GM12878 (cell line): ENCODE measurements around the gene SRCAP.

ENCODE experiments used
- CBX5 ChIP-seq: sonication (generic); IDR thresholded peaks from 2 replicates; pipeline ENCODE4 v1.6.1; 2016; ENCODE audit warnings: low read depth, moderate library complexity, mild to moderate bottlenecking, inconsistent platforms
- CTCF ChIP-seq, 3 experiments: IDR thresholded peaks in 2 of 3; conservative IDR thresholded peaks in 1 of 3; 2 replicates each; pipeline ENCODE4 v1.5.1; 2011; ENCODE audit warnings: low read depth in 3 of 3, low read length in 3 of 3, mild to moderate bottlenecking in 3 of 3, control low read depth in 2 of 3, moderate library complexity in 2 of 3, inconsistent platforms in 1 of 3, mixed read lengths in 1 of 3; ENCODE audit not compliant: control insufficient read depth in 2 of 3, insufficient read depth in 1 of 3; ENCODE audit errors: extremely low read depth in 1 of 3
- DPF2 ChIP-seq: fragments of 450-650 bp; IDR thresholded peaks from 2 replicates; pipeline ENCODE4 v1.6.1; 2017; ENCODE audit warnings: mild to moderate bottlenecking
- EP300 ChIP-seq, 2 experiments: fragments of 150-350 bp in 1 of 2; IDR thresholded peaks; 2 replicates each; pipeline ENCODE4 v1.6.1; 2011 to 2012; ENCODE audit warnings: low read depth in 2 of 2, low read length in 2 of 2, borderline replicate concordance in 1 of 2, improper control_type of control experiment in 1 of 2, inconsistent platforms in 1 of 2; ENCODE audit not compliant: control insufficient read depth in 1 of 2
- HDAC2 ChIP-seq: fragments of 200-600 bp; sonication (generic); IDR thresholded peaks from 2 replicates; pipeline ENCODE4 v1.6.1; 2017
- MYB ChIP-seq: fragments of 150-350 bp; IDR thresholded peaks from 2 replicates; pipeline ENCODE4 v1.6.1; 2014; ENCODE audit warnings: mild to moderate bottlenecking, low read depth, low read length, borderline replicate concordance
- PML ChIP-seq: IDR thresholded peaks from 2 replicates; pipeline ENCODE4 v1.6.1; 2012; ENCODE audit warnings: low read length, inconsistent platforms
- REST ChIP-seq: IDR thresholded peaks from 2 replicates; pipeline ENCODE4 v1.6.1; 2012; ENCODE audit warnings: mild to moderate bottlenecking, low read depth, low read length
- SIX5 ChIP-seq: IDR thresholded peaks from 2 replicates; pipeline ENCODE4 v1.6.1; 2011; ENCODE audit warnings: mild to moderate bottlenecking, low read depth, low read length, moderate library complexity; ENCODE audit not compliant: severe bottlenecking
- SPI1 ChIP-seq: IDR thresholded peaks from 2 replicates; pipeline ENCODE4 v1.6.1; 2011; ENCODE audit warnings: low read depth, mild to moderate bottlenecking, low read length, moderate library complexity, borderline replicate concordance; ENCODE audit not compliant: insufficient read depth
- TARDBP ChIP-seq: IDR thresholded peaks from 2 replicates; pipeline ENCODE4 v1.6.1; 2016; ENCODE audit warnings: borderline replicate concordance
- ZBTB33 ChIP-seq: fragments of 450-650 bp; IDR thresholded peaks from 2 replicates; pipeline ENCODE4 v1.6.1; 2017; ENCODE audit warnings: mild to moderate bottlenecking
- ZNF274 ChIP-seq: IDR thresholded peaks from one replicate; pipeline ENCODE4 v1.8.0; 2011; ENCODE audit not compliant: insufficient read length, insufficient read depth

GRCh38 chr16:30764086-30764485, 65.1 kb downstream of the SRCAP start:
- TF ChIP-seq MYB = no peak
- TF ChIP-seq CBX5 = no peak
- no peak for TF ChIP-seq CTCF (IDR thresholded peaks at IDR 0.05 in 2 of 3, conservative IDR thresholded peaks at IDR 0.05 in 1 of 3; ENCODE audit: control insufficient read depth in 2 of 3, extremely low read depth in 1 of 3, insufficient read depth in 1 of 3, low read depth in 3 of 3, low read length in 3 of 3)
- no peak for TF ChIP-seq SIX5
- no peak for TF ChIP-seq TARDBP
- TF ChIP-seq ZBTB33 = no peak
- no peak for TF ChIP-seq ZNF274
- TF ChIP-seq HDAC2 = no peak
- no peak for TF ChIP-seq EP300 (IDR thresholded peaks at IDR 0.05; ENCODE audit: borderline replicate concordance in 1 of 2, control insufficient read depth in 1 of 2, low read depth in 2 of 2, low read length in 2 of 2)
- TF ChIP-seq REST = no peak
- no peak for TF ChIP-seq PML
- no peak for TF ChIP-seq DPF2
- TF ChIP-seq SPI1 = no peak
